Duodenal mucosa (tissue), 2 donors: ENCODE measurements around the gene ALCAM.
"Not testable (repeated sequence)": the region's sequence is repeated elsewhere in the genome, so short reads cannot be mapped to it uniquely, and the experiment has no call there.

Experiments
- H3K27ac ChIP-seq: one replicate; pipeline ENCODE4 v1.7.0; 2013; ENCODE audit warnings: low read depth, low read length
- H3K27me3 ChIP-seq, 2 donors: one replicate each; pipeline ENCODE4 v1.7.0; 2013; ENCODE audit warnings: low read length in 2 of 2, control low read depth in 1 of 2; ENCODE audit not compliant: insufficient read depth in 2 of 2, control insufficient read depth in 1 of 2
- H3K36me3 ChIP-seq, 2 donors: one replicate each; pipeline ENCODE4 v1.7.0; 2013; ENCODE audit warnings: low read length in 2 of 2, control low read depth in 1 of 2; ENCODE audit not compliant: insufficient read depth in 2 of 2, control insufficient read depth in 1 of 2
- H3K4me1 ChIP-seq, 2 donors: one replicate each; pipeline ENCODE4 v1.7.0; 2013; ENCODE audit warnings: low read length in 2 of 2, control low read depth in 1 of 2; ENCODE audit not compliant: insufficient read depth in 2 of 2, control insufficient read depth in 1 of 2
- H3K4me3 ChIP-seq, 2 donors: one replicate each; pipeline ENCODE4 v1.7.0; 2013; ENCODE audit warnings: low read length in 2 of 2, low read depth in 1 of 2
- H3K9ac ChIP-seq, 2 donors: one replicate each; pipeline ENCODE4 v1.7.0; 2013; ENCODE audit warnings: low read length in 2 of 2, low read depth in 1 of 2
- H3K9me3 ChIP-seq, 2 donors: one replicate each; pipeline ENCODE4 v1.7.0; 2013; ENCODE audit warnings: low read length in 2 of 2, control low read depth in 1 of 2; ENCODE audit not compliant: control insufficient read depth in 1 of 2

Gene ALCAM

DNA sequence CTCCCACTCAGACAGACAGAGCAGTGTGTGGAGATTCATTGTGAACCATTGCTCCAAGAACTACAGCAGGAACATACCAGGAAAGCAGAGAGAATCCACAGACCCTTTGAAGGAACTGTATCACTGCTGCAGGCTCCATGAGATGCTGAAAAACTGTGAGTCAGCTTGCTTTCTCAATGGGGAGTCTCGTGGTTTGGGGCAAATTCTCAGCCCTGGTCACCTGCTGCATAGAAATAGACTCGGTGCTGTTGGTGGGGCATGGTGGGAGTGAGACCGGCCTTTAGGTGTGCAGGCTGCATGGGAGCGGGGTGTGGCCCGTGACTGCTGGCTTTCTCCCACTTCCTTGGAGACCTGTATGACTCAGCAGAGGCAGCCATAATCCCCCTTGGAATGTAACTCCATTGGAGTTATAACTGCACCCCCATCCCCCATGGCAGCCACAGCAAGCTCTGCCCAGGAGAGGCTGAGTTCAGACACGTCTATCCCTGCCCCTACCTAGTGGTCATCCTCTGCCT is 35.6 kb downstream of the ALCAM start:
- no peak overlapping the region for H3K4me3 ChIP-seq
- peaks cover 0 to 5% of the 10 kb centered on the region in 2 donors for H3K4me1 ChIP-seq
- no peak overlapping the region for H3K9ac ChIP-seq
- H3K36me3 ChIP-seq = no peaks in the 10 kb centered on the region
- H3K9me3 ChIP-seq = no peaks in the 10 kb centered on the region
- no peak overlapping the region for H3K27ac ChIP-seq
- H3K27me3 ChIP-seq = no peaks in the 10 kb centered on the region

DNA sequence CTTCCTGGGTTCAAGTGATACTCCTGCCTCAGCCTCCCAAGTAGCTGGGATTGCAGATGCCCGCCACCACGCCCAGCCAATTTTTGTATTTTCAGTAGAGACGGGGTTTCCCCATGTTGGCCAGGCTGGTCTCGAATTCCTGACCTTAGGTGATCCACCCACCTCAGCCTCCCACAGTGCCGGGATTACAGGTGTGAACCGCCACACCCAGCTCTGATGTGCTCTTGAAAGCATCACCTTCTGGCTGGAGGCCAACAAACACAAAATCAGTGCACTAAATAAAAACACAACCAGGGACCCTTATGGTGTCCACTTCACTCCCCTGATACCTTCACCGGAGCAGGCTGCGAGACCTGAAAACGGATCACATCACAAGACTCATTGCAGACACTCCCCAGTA is 36.3 kb downstream of the ALCAM start:
- not testable (repeated sequence) for H3K9ac ChIP-seq, H3K27ac ChIP-seq, H3K4me1 ChIP-seq, H3K9me3 ChIP-seq, H3K27me3 ChIP-seq, H3K4me3 ChIP-seq, H3K36me3 ChIP-seq

GRCh38 chr3:105406268-105406667 is 39.6 kb downstream of the ALCAM start:
- Histone ChIP-seq H3K9ac (no peak overlapping the region), H3K4me3 (no peak overlapping the region), H3K9me3 (no peaks in the 10 kb centered on the region), H3K4me1 (no peaks in the 10 kb centered on the region), H3K27ac (no peak overlapping the region), H3K36me3 (no peaks in the 10 kb centered on the region), H3K27me3 (no peaks in the 10 kb centered on the region)

DNA sequence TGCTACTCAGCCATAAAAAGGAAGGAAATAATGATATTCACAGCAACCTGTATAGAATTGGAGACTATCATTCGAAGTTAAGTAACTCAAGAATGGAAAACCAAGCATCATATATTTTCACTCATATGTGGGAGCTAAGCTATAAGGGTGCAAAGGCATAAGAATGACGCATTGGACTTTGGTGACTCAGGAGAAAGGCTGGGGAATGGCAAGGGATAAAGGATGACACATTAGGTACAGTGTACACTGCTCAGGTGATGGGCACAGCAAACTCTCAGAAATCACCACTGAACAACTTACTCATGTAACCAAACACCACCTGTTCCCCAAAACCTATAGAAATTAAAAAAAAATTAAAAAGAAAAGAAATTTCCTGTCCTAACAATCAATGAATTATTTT is 42.7 kb downstream of the ALCAM start:
- Histone ChIP-seq H3K4me1 (no peaks in the 10 kb centered on the region), H3K36me3 (no peaks in the 10 kb centered on the region)

GRCh38 chr3:105413343-105413887 is 46.7 kb downstream of the ALCAM start:
- Histone ChIP-seq H3K9me3 (no peaks in the 10 kb centered on the region), H3K36me3 (no peaks in the 10 kb centered on the region), H3K27ac (no peak overlapping the region), H3K4me3 (no peak overlapping the region), H3K27me3 (no peaks in the 10 kb centered on the region), H3K4me1 (no peaks in the 10 kb centered on the region), H3K9ac (no peak overlapping the region)

More for the DNA sequence above, 42.7 kb downstream of the ALCAM start:
- Histone ChIP-seq H3K27me3 (no peaks in the 10 kb centered on the region), H3K9ac (no peak overlapping the region), H3K27ac (no peak overlapping the region), H3K9me3 (no peaks in the 10 kb centered on the region), H3K4me3 (no peak overlapping the region)

DNA sequence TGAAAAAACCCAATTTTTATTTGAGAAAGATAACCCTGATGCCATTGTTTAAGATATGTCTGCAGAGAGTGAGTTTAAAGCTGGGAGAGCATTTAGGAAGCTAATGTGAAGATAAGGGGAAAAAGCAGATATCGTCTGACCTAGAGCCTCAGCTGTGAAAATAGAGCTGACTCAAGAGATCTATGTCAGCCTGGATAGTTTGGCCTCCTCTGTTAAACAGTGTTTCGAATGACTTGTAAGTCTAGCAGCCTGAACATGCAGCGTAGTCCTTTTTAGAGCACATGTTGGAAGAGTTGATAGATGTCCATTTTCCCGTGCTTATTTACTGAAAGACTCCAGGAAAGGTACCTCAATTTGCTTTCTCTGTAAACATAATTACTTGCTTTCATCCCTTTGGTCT is 48.1 kb downstream of the ALCAM start:
- Histone ChIP-seq H3K9me3 (no peaks in the 10 kb centered on the region), H3K4me3 (no peak overlapping the region), H3K4me1 (no peaks in the 10 kb centered on the region), H3K27ac (no peak overlapping the region), H3K27me3 (no peaks in the 10 kb centered on the region), H3K36me3 (no peaks in the 10 kb centered on the region), H3K9ac (no peak overlapping the region)

- H3K4me3 ChIP-seq = no peak overlapping the region
- H3K27ac ChIP-seq = no peak overlapping the region
- H3K9me3 ChIP-seq = no peaks in the 10 kb centered on the region
- no peaks in the 10 kb centered on the region for H3K4me1 ChIP-seq
- no peaks in the 10 kb centered on the region for H3K36me3 ChIP-seq
- no peak overlapping the region for H3K9ac ChIP-seq
- H3K27me3 ChIP-seq = no peaks in the 10 kb centered on the region
These were observed 49.2 kb downstream of the ALCAM start for GRCh38 chr3:105415951-105416350.

DNA sequence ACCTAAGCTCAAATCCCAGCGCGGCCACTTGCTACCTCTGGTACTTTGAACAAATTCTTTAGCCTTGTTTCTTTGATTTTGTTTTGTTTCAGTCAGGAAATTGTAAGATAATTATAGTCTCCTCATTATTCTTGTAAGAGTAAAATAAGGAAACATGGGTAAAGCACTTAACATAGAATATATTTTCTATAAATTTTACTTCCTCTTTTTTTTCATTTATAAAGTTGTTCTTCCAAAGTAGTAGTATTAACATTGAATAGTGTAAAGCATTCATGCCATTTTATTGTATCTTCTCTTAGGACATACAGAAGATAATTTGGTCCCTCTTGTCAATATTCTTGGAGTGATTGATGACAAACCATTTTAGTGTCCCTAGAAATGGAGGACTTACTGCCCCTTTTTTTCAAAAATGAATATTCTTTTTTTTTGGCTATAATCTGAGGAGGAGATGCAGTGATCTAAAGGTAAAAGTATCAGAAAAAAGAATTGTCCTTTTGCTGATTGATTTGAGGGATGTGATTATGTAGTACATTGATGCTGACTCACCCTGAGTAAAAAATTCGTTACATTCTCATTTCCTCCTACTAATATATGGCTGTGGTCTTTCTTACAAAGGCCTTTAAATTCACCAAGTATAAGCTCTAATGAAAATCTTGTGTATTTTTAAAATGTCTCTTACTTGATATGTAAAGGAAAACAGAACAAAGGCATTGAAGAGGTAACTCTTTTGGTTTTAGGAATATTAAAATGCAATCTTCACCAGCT is 51.0 kb downstream of the ALCAM start:
- no peaks in the 10 kb centered on the region for H3K36me3 ChIP-seq
- H3K27me3 ChIP-seq = no peaks in the 10 kb centered on the region
- no peaks in the 10 kb centered on the region for H3K4me1 ChIP-seq

DNA sequence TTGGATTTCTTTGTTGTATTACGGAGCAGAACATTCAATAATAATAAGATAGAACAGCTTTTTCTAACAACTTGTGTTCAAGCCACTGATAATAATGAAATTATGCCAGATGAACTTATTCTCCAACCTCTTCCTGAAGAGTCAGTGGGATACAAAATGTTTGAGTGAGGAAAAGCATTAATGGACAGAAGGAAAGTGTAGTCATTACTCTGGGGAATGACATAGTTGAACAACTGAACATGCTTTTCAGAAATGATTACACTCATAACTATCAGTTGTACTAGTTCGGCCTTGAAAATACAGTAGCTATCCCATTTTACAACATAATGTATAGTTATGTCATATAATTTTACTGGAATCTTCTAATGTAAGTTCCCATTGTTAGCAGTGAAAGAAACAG is 55.9 kb downstream of the ALCAM start:
- H3K27me3 ChIP-seq = no peaks in the 10 kb centered on the region
- no peaks in the 10 kb centered on the region for H3K9me3 ChIP-seq
- H3K4me3 ChIP-seq = no peak overlapping the region
- H3K27ac ChIP-seq = no peak overlapping the region
- H3K36me3 ChIP-seq = no peaks in the 10 kb centered on the region
- no peaks in the 10 kb centered on the region for H3K4me1 ChIP-seq
- H3K9ac ChIP-seq = no peak overlapping the region

More for the DNA sequence above, 51.0 kb downstream of the ALCAM start:
- Histone ChIP-seq H3K9me3 (no peaks in the 10 kb centered on the region), H3K4me3 (no peak overlapping the region), H3K9ac (no peak overlapping the region), H3K27ac (no peak overlapping the region)

DNA sequence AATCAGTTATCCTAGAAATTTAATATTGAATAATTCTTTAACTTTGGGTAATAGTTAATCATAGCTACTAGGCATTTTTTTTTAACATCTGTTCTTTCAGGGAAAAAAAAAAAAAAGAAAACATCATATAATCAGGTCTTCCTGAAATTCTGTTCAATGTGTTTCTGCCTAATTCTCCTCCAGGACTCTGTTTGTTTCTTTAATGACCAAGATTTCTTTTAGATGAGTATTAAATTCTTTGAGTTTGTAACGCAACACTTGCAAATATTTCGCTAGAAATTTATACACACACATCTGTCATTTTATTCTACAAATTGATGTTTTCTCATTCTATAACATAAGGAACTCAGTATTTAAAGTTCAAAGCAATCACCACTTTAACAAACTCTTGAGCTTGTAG is 56.7 kb downstream of the ALCAM start:
- H3K4me1 ChIP-seq = no peaks in the 10 kb centered on the region
- H3K27me3 ChIP-seq = no peaks in the 10 kb centered on the region
- no peaks in the 10 kb centered on the region for H3K36me3 ChIP-seq
- H3K9ac ChIP-seq = no peak overlapping the region
- no peak overlapping the region for H3K27ac ChIP-seq
- H3K4me3 ChIP-seq = no peak overlapping the region
- no peaks in the 10 kb centered on the region for H3K9me3 ChIP-seq
